ENCODE measurements around the gene FCRL2. TPM values are rescaled to one million over a fixed set of nuclear protein-coding genes. Genes with fewer than 3 reads are reported as not detected.

The FCRL2 gene, protein sequence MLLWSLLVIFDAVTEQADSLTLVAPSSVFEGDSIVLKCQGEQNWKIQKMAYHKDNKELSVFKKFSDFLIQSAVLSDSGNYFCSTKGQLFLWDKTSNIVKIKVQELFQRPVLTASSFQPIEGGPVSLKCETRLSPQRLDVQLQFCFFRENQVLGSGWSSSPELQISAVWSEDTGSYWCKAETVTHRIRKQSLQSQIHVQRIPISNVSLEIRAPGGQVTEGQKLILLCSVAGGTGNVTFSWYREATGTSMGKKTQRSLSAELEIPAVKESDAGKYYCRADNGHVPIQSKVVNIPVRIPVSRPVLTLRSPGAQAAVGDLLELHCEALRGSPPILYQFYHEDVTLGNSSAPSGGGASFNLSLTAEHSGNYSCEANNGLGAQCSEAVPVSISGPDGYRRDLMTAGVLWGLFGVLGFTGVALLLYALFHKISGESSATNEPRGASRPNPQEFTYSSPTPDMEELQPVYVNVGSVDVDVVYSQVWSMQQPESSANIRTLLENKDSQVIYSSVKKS
- 1 to 10 TPM in 1 of 2 donors, under 1 TPM in 1; 0.46 to 2.3 TPM for total RNA-seq
- 1 to 10 TPM in 1 of 2 donors, under 1 TPM in 1; 0.22 to 1.1 TPM for polyA plus RNA-seq
- long read RNA-seq, donor 1 = 0 reads
- long read RNA-seq, donor 2 = 0 reads
- long read RNA-seq, donor 3 = 0 reads
- long read RNA-seq, donor 4 = 0 reads
- long read RNA-seq, donor 5 = 0 reads

DNA sequence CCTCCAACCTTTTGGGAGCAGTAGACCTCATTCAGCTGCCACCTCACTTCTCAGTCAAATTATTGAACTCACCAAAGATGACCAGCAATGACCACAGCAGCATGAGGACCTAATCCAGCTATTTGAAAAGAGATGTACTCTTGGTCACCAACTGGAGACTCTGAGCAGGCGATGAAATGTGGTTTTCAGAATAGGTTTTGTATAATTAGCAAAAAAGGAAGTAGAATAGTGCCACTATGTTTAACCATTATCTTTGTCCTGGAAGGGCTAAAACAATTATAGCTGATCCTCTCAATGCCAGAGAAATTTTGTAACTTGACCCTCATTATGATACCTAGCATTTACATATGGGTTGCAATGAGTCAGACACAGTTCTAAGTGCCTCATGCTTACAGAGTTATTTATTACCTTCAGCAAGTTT, at the start of gene FCRL2:
Gene FCRL2 (minus strand): TSS at position 162 of the 421 bp plus-strand sequence. CDS start 59 bp downstream, at position 103.
- 32 to 62% methylated on average over 1 of the region's 1 CpG for WGBS, 2 donors
- no peak for ATAC-seq (ENCODE audit: insufficient read depth, low FRiP score)
- no peak within 1 kb of the TSS for H3K9ac ChIP-seq (ENCODE audit: insufficient read depth in 1 of 2, low read length in 2 of 2)
- TF ChIP-seq, protein P1, sequence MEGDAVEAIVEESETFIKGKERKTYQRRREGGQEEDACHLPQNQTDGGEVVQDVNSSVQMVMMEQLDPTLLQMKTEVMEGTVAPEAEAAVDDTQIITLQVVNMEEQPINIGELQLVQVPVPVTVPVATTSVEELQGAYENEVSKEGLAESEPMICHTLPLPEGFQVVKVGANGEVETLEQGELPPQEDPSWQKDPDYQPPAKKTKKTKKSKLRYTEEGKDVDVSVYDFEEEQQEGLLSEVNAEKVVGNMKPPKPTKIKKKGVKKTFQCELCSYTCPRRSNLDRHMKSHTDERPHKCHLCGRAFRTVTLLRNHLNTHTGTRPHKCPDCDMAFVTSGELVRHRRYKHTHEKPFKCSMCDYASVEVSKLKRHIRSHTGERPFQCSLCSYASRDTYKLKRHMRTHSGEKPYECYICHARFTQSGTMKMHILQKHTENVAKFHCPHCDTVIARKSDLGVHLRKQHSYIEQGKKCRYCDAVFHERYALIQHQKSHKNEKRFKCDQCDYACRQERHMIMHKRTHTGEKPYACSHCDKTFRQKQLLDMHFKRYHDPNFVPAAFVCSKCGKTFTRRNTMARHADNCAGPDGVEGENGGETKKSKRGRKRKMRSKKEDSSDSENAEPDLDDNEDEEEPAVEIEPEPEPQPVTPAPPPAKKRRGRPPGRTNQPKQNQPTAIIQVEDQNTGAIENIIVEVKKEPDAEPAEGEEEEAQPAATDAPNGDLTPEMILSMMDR (IDR thresholded peaks at IDR 0.05; ENCODE audit: control extremely low read depth, extremely low read depth) = no peak
- no peak for DNase-seq
- no peak within 1 kb of the TSS for H3K4me3 ChIP-seq
- H3K4me1 ChIP-seq (ENCODE audit: control insufficient read depth in 5 of 5, insufficient read depth in 5 of 5, low read length in 5 of 5) = no peaks in the 10 kb centered on the region
- no peaks in the 10 kb centered on the region for H3K27me3 ChIP-seq (ENCODE audit: control insufficient read depth in 3 of 3, insufficient read depth in 3 of 3, low read length in 2 of 3)
- no peaks in the 10 kb centered on the region for H3K36me3 ChIP-seq (ENCODE audit: control insufficient read depth in 4 of 4, insufficient read depth in 4 of 4, low read length in 4 of 4)
- H3K9me3 ChIP-seq (ENCODE audit: control insufficient read depth in 4 of 4, insufficient read depth in 3 of 4, low read length in 3 of 4) = no peaks in the 10 kb centered on the region
- no peak within 1 kb of the TSS for H3K27ac ChIP-seq (ENCODE audit: low read depth in 1 of 2, low read length in 1 of 2)

DNA sequence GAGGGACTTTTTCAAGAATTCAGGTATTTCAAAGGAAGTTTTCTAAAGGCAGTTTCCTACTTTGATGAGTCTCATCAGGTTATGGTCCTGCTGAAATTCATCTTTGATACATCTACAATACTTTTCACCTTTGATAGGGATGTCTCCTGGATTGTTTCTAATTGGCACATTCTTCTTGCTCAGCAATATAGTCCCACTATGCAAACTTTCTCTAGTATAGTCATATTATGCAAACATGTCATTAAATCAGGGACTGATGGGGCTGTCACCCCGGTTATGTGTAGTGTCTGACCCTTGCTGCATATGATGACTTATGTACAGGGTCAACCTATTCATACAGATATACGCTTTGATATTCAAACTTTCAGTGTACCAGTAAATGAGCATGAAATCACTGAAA, 43.4 kb upstream of the FCRL2 start:
- H3K27me3 ChIP-seq (ENCODE audit: control insufficient read depth in 3 of 3, insufficient read depth in 3 of 3, low read length in 2 of 3) = no peaks in the 10 kb centered on the region
- no peak for ATAC-seq (ENCODE audit: insufficient read depth, low FRiP score)
- H3K9me3 ChIP-seq (ENCODE audit: control insufficient read depth in 4 of 4, insufficient read depth in 3 of 4, low read length in 3 of 4) = no peaks in the 10 kb centered on the region
- TF ChIP-seq, protein P1 (IDR thresholded peaks at IDR 0.05; ENCODE audit: control extremely low read depth, extremely low read depth) = no peak
- 80 to 88% methylated on average over 2 of the region's 2 CpGs for WGBS, 2 donors
- H3K36me3 ChIP-seq (ENCODE audit: control insufficient read depth in 4 of 4, insufficient read depth in 4 of 4, low read length in 4 of 4) = no peaks in the 10 kb centered on the region
- no peak for DNase-seq
- H3K4me1 ChIP-seq (ENCODE audit: control insufficient read depth in 5 of 5, insufficient read depth in 5 of 5, low read length in 5 of 5) = no peaks in the 10 kb centered on the region
- no peak overlapping the region for H3K27ac ChIP-seq (ENCODE audit: low read depth in 1 of 2, low read length in 1 of 2)
- no peak overlapping the region for H3K9ac ChIP-seq (ENCODE audit: insufficient read depth in 1 of 2, low read length in 2 of 2)
- H3K4me3 ChIP-seq = no peak overlapping the region

DNA sequence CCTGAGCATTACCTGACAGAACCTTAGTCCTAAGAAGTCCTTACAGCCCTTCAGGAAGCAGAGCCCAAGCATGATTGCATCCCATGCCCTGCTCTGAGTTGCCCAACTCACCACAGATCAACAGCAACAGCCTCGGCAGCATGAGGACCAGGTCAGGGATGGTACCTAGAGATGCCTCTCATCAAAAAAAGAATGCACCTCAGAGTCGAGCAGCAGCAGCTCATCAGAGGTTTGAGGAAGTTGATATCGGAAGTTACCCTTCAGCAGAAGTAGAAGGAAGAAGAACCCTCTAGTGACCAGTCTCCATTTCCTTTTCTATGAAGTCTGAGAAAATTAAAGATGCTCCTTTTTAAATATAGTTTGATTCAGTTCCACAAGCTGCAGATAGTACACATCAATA, 43.0 kb upstream of the FCRL2 start, which contains the start of gene FCRL1:
Gene FCRL1 (minus strand): TSS at position 225 of the 400 bp plus-strand sequence. CDS start 83 bp downstream, at position 142.
- TF ChIP-seq, protein P1 (IDR thresholded peaks at IDR 0.05; ENCODE audit: control extremely low read depth, extremely low read depth) = no peak
- no peaks in the 10 kb centered on the region for H3K27me3 ChIP-seq (ENCODE audit: control insufficient read depth in 3 of 3, insufficient read depth in 3 of 3, low read length in 2 of 3)
- no peaks in the 10 kb centered on the region for H3K36me3 ChIP-seq (ENCODE audit: control insufficient read depth in 4 of 4, insufficient read depth in 4 of 4, low read length in 4 of 4)
- H3K9me3 ChIP-seq (ENCODE audit: control insufficient read depth in 4 of 4, insufficient read depth in 3 of 4, low read length in 3 of 4) = no peaks in the 10 kb centered on the region
- H3K9ac ChIP-seq (ENCODE audit: insufficient read depth in 1 of 2, low read length in 2 of 2) = no peak within 1 kb of the TSS
- no peak within 1 kb of the TSS for H3K4me3 ChIP-seq
- DNase-seq = no peak
- 34 to 47% methylated on average over 3 of the region's 3 CpGs for WGBS, 2 donors
- H3K27ac ChIP-seq (ENCODE audit: low read depth in 1 of 2, low read length in 1 of 2) = no peak within 1 kb of the TSS
- ATAC-seq (ENCODE audit: insufficient read depth, low FRiP score) = no peak
- no peaks in the 10 kb centered on the region for H3K4me1 ChIP-seq (ENCODE audit: control insufficient read depth in 5 of 5, insufficient read depth in 5 of 5, low read length in 5 of 5)

Data from lung (tissue), 16 donors.